ENCODE measurements around the gene KDM5C. TPM values are rescaled to one million over a fixed set of nuclear protein-coding genes. Genes with fewer than 3 reads are reported as not detected.
A peak's percentile ranks its signal among the peaks of the same experiment; 100 is the strongest.

Gene KDM5C
- total and polyA plus RNA-seq, 2 of the 4 experiments (the other 2 are of a cell fraction) = 75.4 to 84.6 TPM

- intact Hi-C loops (cut with micrococcal nuclease) (no loop called here), dilution Hi-C loops (cut with HindIII; ENCODE audit: low sequenced_read_pairs, unreplicated experiment) (no loop called here), in situ Hi-C loops (cut with MboI; ENCODE audit: low sequenced_read_pairs) (no loop called here)
- Histone ChIP-seq H4K8ac (ENCODE audit: low read depth in 2 of 2, low read length in 2 of 2) (no peak overlapping the region), H2BK5ac (ENCODE audit: low read depth, low read length, poor library complexity, severe bottlenecking) (peak overlapping the region; percentile 35), H4K20me1 (ENCODE audit: insufficient read depth, low read length) (no peaks in the 10 kb centered on the region), H2BK20ac (ENCODE audit: low read depth, low read length) (no peak overlapping the region), H3K9ac (ENCODE audit: low read depth, low read length) (no peak overlapping the region), H2AK9ac (replicated peaks; ENCODE audit: low read depth, low read length, poor library complexity) (no peak overlapping the region), H3K18ac (ENCODE audit: low read depth, low read length) (no peak overlapping the region), H3K36me3 (ENCODE audit: control insufficient read depth, insufficient read depth, low read length) (peaks cover 6% of the 10 kb centered on the region; the same call in 1 of the 2 replicates), H4K5ac (ENCODE audit: low read depth, low read length) (no peak overlapping the region), H2BK15ac (ENCODE audit: low read depth, low read length) (no peak overlapping the region), H3K9me3 (ENCODE audit: control insufficient read depth, insufficient read depth, low read length) (no peaks in the 10 kb centered on the region), H4K91ac (ENCODE audit: insufficient read depth, low read depth, low read length) (no peak overlapping the region), H3K14ac (replicated peaks; ENCODE audit: low read depth, low read length) (no peak overlapping the region), H3K27me3 (ENCODE audit: control insufficient read depth, insufficient read depth, low read length) (no peaks in the 10 kb centered on the region; the same call in 1 of the 2 replicates), H3K23ac (ENCODE audit: low read depth, low read length) (no peak overlapping the region), H3K4me2 (ENCODE audit: low read depth, low read length) (no peak overlapping the region), H3K56ac (ENCODE audit: extremely low read depth, insufficient read depth, low read length) (no peak overlapping the region), H3K4ac (ENCODE audit: low read depth, low read length) (no peak overlapping the region), H2AFZ (replicated peaks; ENCODE audit: low read length, poor library complexity) (no peak overlapping the region), H3K9me1 (ENCODE audit: insufficient read depth, low read length) (peaks cover 18% of the 10 kb centered on the region; the same call in 1 of the 2 replicates), H3K27ac (ENCODE audit: insufficient read depth, low read length) (no peak overlapping the region), H2BK120ac (ENCODE audit: low read depth, low read length) (no peak overlapping the region), H3K4me3 (ENCODE audit: insufficient read depth, low read depth, low read length) (no peak overlapping the region), H3K4me1 (ENCODE audit: control insufficient read depth, insufficient read depth, low read length) (no peaks in the 10 kb centered on the region; the same call in 1 of the 2 replicates), H3K79me1 (ENCODE audit: low read depth in 1 of 2, low read length in 2 of 2) (no peaks in the 10 kb centered on the region), H2AK5ac (ENCODE audit: low read depth, low read length) (no peak overlapping the region)
- no CpG with 5 or more reads among the region's 2 CpGs for WGBS, 2 experiments (ENCODE audit: extremely low coverage in 2 of 2, insufficient read length in 1 of 2)
- ATAC-seq (ENCODE audit: low read depth) = peak; percentile 27; the same call in 1 of the 2 replicates
- ChIA-PET POLR2A (ENCODE audit: unreplicated experiment) (no interaction called here), CTCF (no interaction called here)
- peak; percentile 77 for DNase-seq
- peak; percentile 22; the same call in 1 of the 2 replicates for TF ChIP-seq RFX5 (IDR thresholded peaks at IDR 0.05; ENCODE audit: low read depth, low read length)
- peak; percentile 28; the same call in 1 of the 2 replicates for TF ChIP-seq USF2 (IDR thresholded peaks at IDR 0.05; ENCODE audit: low read depth, low read length)
- TF ChIP-seq RAD21 (IDR thresholded peaks at IDR 0.05; ENCODE audit: low read length) = no peak
- BruUV-seq (replicated peaks) = no TSS peak
These were observed 38.7 kb downstream of the KDM5C start for GRCh38 chrX:53186351-53186750.
